ENCODE measurements around the gene GATAD2B.

Gene GATAD2B

GRCh38 chr1:153908071-153908470 lies 14.7 kb downstream of the GATAD2B start:
- H3K4me3 ChIP-seq (ENCODE audit: low read depth, low read length): no peak overlapping the region
- ChIA-PET POLR2A (no interaction called here), CTCF (interaction anchor here (0.6 kb wide), 1 partner anchor 548 kb away, joined by 4 read pairs; no protein-coding TSS in a partner anchor)
- H3K27ac ChIP-seq (ENCODE audit: extremely low read depth, low read depth, low read length): no peak overlapping the region
- peak; percentile 89 for TF ChIP-seq ZNF121 (tag by site-specific recombination; IDR thresholded peaks at IDR 0.05)
- TF ChIP-seq ZNF580 (tag by site-specific recombination; IDR thresholded peaks at IDR 0.05): no peak
- H3K36me3 ChIP-seq (ENCODE audit: control insufficient read depth in 2 of 2, insufficient read depth in 1 of 2, low read length in 2 of 2): peaks cover 7 to 16% of the 10 kb centered on the region in 2 experiments; a peak in 2 of 3 replicates
- H3K4me1 ChIP-seq (ENCODE audit: control insufficient read depth, insufficient read depth, low read length): 0 out of 2 replicates have a peak, but pooled peaks cover 2% of the 10 kb centered on the region
- no peaks in the 10 kb centered on the region for H3K9me3 ChIP-seq (ENCODE audit: control insufficient read depth, insufficient read depth, low read depth, low read length)

GRCh38 chr1:153907134-153907533 lies 15.6 kb downstream of the GATAD2B start:
- Histone ChIP-seq H3K4me3 (ENCODE audit: low read depth, low read length) (no peak overlapping the region), H3K9me3 (ENCODE audit: control insufficient read depth, insufficient read depth, low read depth, low read length) (no peaks in the 10 kb centered on the region), H3K27ac (ENCODE audit: extremely low read depth, low read depth, low read length) (no peak overlapping the region), H3K4me1 (ENCODE audit: control insufficient read depth, insufficient read depth, low read length) (0 out of 2 replicates have a peak, but pooled peaks cover 2% of the 10 kb centered on the region), H3K36me3 (ENCODE audit: control insufficient read depth in 2 of 2, insufficient read depth in 1 of 2, low read length in 2 of 2) (peaks cover 7 to 16% of the 10 kb centered on the region in 2 experiments; a peak in 2 of 3 replicates)
- ChIA-PET POLR2A (no interaction called here), CTCF (interaction anchor here (0.6 kb wide), 1 partner anchor 13 kb away, joined by 3 read pairs; no protein-coding TSS in a partner anchor)
- TF ChIP-seq ZNF146 (tag by site-specific recombination; IDR thresholded peaks at IDR 0.05) (peak; percentile 96), ZNF510 (tag by site-specific recombination; IDR thresholded peaks at IDR 0.05; ENCODE audit: insufficient replicate concordance) (no peak), ZNF580 (tag by site-specific recombination; IDR thresholded peaks at IDR 0.05) (peak; percentile 68; the same call in 1 of the 2 replicates), ZNF138 (tag by site-specific recombination; IDR thresholded peaks at IDR 0.05; ENCODE audit: borderline replicate concordance) (no peak), PRDM10 (tag by site-specific recombination; IDR thresholded peaks at IDR 0.05) (no peak)

- CTCF ChIA-PET: interaction anchor here (0.6 kb wide), 1 partner anchor 353 kb away, joined by 3 read pairs; no protein-coding TSS in a partner anchor
- H3K9me3 ChIP-seq (ENCODE audit: control insufficient read depth, insufficient read depth, low read depth, low read length): no peaks in the 10 kb centered on the region
- POLR2A ChIA-PET: interaction anchor here (0.6 to 1.0 kb wide), 3 partner anchors 10 to 273 kb away, joined by 3 read pairs; partner anchors contain the start of gene CHTOP
- no peak overlapping the region for H3K27ac ChIP-seq (ENCODE audit: extremely low read depth, low read depth, low read length)
- H3K36me3 ChIP-seq (ENCODE audit: control insufficient read depth in 2 of 2, insufficient read depth in 1 of 2, low read length in 2 of 2): peaks cover 7 to 16% of the 10 kb centered on the region in 2 experiments; a peak in 2 of 3 replicates
- H3K4me1 ChIP-seq (ENCODE audit: control insufficient read depth, insufficient read depth, low read length): 0 out of 2 replicates have a peak, but pooled peaks cover 2% of the 10 kb centered on the region
- H3K4me3 ChIP-seq (ENCODE audit: low read depth, low read length): no peak overlapping the region
- no peak for TF ChIP-seq ZNF513 (tag by site-specific recombination; IDR thresholded peaks at IDR 0.05)
- no peak for TF ChIP-seq ZNF221 (tag by site-specific recombination; IDR thresholded peaks at IDR 0.05; ENCODE audit: borderline replicate concordance)
- TF ChIP-seq ZNF501 (tag by site-specific recombination; IDR thresholded peaks at IDR 0.05): no peak
- TF ChIP-seq GLI2 (tag by site-specific recombination; IDR thresholded peaks at IDR 0.05; ENCODE audit: borderline replicate concordance, low read depth): no peak
- no peak for TF ChIP-seq ZNF530 (tag by site-specific recombination; IDR thresholded peaks at IDR 0.05; ENCODE audit: low read depth)
- TF ChIP-seq ZBTB48 (tag by site-specific recombination; IDR thresholded peaks at IDR 0.05): no peak
- TF ChIP-seq ZNF324 (tag by site-specific recombination; IDR thresholded peaks at IDR 0.05): no peak
- TF ChIP-seq ZNF707 (tag by site-specific recombination; IDR thresholded peaks at IDR 0.05): no peak
- TF ChIP-seq ZNF768 (tag by site-specific recombination; IDR thresholded peaks at IDR 0.05): no peak
- no peak for TF ChIP-seq PRDM6 (tag by site-specific recombination; IDR thresholded peaks at IDR 0.05)
- TF ChIP-seq HOXD13 (CRISPR knock-in tag; IDR thresholded peaks at IDR 0.05; ENCODE audit: borderline replicate concordance): no peak
- no peak for TF ChIP-seq ZNF48 (tag by site-specific recombination; IDR thresholded peaks at IDR 0.05)
- no peak for TF ChIP-seq ZBTB11 (tag by site-specific recombination; conservative IDR thresholded peaks at IDR 0.05; ENCODE audit: low read depth)
Observed at GRCh38 chr1:153906396-153906795, 16.4 kb downstream of the GATAD2B start.
